ENCODE data around the gene PALLD. TPM values are rescaled to one million over a fixed set of nuclear protein-coding genes. Genes with fewer than 3 reads are reported as not detected.

PALLD gene
- total RNA-seq, 2 donors from 2014 or later: 705 to 752 TPM

GRCh38 chr4:168868044-168868781 is 371.4 kb downstream of the PALLD start:
- Histone ChIP-seq H3K4me3 (peak overlapping the region; percentile 32), H3K4me1 (ENCODE audit: control insufficient read depth in 1 of 2, low read depth in 2 of 2) (peaks cover 54 to 98% of the 10 kb centered on the region in 2 donors), H3K27me3 (replicated peaks; ENCODE audit: insufficient read depth) (no peaks in the 10 kb centered on the region), H3K9me3 (no peaks in the 10 kb centered on the region), H3K36me3 (peaks cover 2% of the 10 kb centered on the region), H3K27ac (peak overlapping the region; percentile 61 to 94)
- no peak for DNase-seq (ENCODE audit: low spot score)
- ATAC-seq (ENCODE audit: insufficient number of reproducible peaks, low FRiP score, low read depth): no peak
- TF ChIP-seq CTCF (IDR thresholded peaks at IDR 0.05): no peak

- DNase-seq (ENCODE audit: low spot score): no peak
- no peak for ATAC-seq (ENCODE audit: insufficient number of reproducible peaks, low FRiP score, low read depth)
- H3K9me3 ChIP-seq: no peaks in the 10 kb centered on the region
- H3K36me3 ChIP-seq: no peaks in the 10 kb centered on the region
- H3K4me3 ChIP-seq: peak overlapping the region; percentile 32
- TF ChIP-seq CTCF (IDR thresholded peaks at IDR 0.05): no peak
- no peaks in the 10 kb centered on the region for H3K27me3 ChIP-seq (replicated peaks; ENCODE audit: insufficient read depth)
- H3K27ac ChIP-seq: peak overlapping the region; percentile 61 to 94
- peaks cover 48 to 98% of the 10 kb centered on the region in 2 donors for H3K4me1 ChIP-seq (ENCODE audit: control insufficient read depth in 1 of 2, low read depth in 2 of 2)
Measured at GRCh38 chr4:168868802-168869201, 371.9 kb downstream of the PALLD start.

GRCh38 chr4:168870004-168870403 is 373.2 kb downstream of the PALLD start:
- H3K4me1 ChIP-seq (ENCODE audit: control insufficient read depth in 1 of 2, low read depth in 2 of 2): peaks cover 37 to 98% of the 10 kb centered on the region in 2 donors
- peak overlapping the region; percentile 61 to 94 for H3K27ac ChIP-seq
- no peaks in the 10 kb centered on the region for H3K9me3 ChIP-seq
- TF ChIP-seq CTCF (IDR thresholded peaks at IDR 0.05): no peak
- H3K36me3 ChIP-seq: no peaks in the 10 kb centered on the region
- no peaks in the 10 kb centered on the region for H3K27me3 ChIP-seq (replicated peaks; ENCODE audit: insufficient read depth)
- H3K4me3 ChIP-seq: no peak overlapping the region
- ATAC-seq (ENCODE audit: insufficient number of reproducible peaks, low FRiP score, low read depth) (no peak), DNase-seq (ENCODE audit: low spot score) (no peak)

GRCh38 chr4:168871632-168872031 is 374.8 kb downstream of the PALLD start:
- no peak overlapping the region for H3K4me3 ChIP-seq
- peaks cover 31 to 98% of the 10 kb centered on the region in 2 donors for H3K4me1 ChIP-seq (ENCODE audit: control insufficient read depth in 1 of 2, low read depth in 2 of 2)
- no peak for ATAC-seq (ENCODE audit: insufficient number of reproducible peaks, low FRiP score, low read depth)
- DNase-seq (ENCODE audit: low spot score): no peak
- no peaks in the 10 kb centered on the region for H3K9me3 ChIP-seq
- H3K27ac ChIP-seq: peak overlapping the region; percentile 53 to 94
- no peaks in the 10 kb centered on the region for H3K27me3 ChIP-seq (replicated peaks; ENCODE audit: insufficient read depth)
- no peak for TF ChIP-seq CTCF (IDR thresholded peaks at IDR 0.05)
- H3K36me3 ChIP-seq: no peaks in the 10 kb centered on the region

- Histone ChIP-seq H3K27ac (peak overlapping the region in 1 of 2 donors; percentile 2), H3K4me3 (no peak overlapping the region), H3K36me3 (peaks cover 3% of the 10 kb centered on the region), H3K27me3 (replicated peaks; ENCODE audit: insufficient read depth) (no peaks in the 10 kb centered on the region), H3K4me1 (ENCODE audit: control insufficient read depth in 1 of 2, low read depth in 2 of 2) (peaks cover 23 to 98% of the 10 kb centered on the region in 2 donors), H3K9me3 (no peaks in the 10 kb centered on the region)
- no peak for ATAC-seq (ENCODE audit: insufficient number of reproducible peaks, low FRiP score, low read depth)
- TF ChIP-seq CTCF (IDR thresholded peaks at IDR 0.05): no peak
- no peak for DNase-seq (ENCODE audit: low spot score)
Measured at GRCh38 chr4:168874083-168874482, 377.2 kb downstream of the PALLD start.
